ENCODE data around the gene HAPLN2. TPM values are rescaled to one million over a fixed set of nuclear protein-coding genes. Genes with fewer than 3 reads are reported as not detected.
"Not testable (repeated sequence)": the region's sequence is repeated elsewhere in the genome, so short reads cannot be mapped to it uniquely, and the experiment has no call there.

The HAPLN2 gene
- polyA plus RNA-seq, 1 donor: 0.16 TPM

DNA sequence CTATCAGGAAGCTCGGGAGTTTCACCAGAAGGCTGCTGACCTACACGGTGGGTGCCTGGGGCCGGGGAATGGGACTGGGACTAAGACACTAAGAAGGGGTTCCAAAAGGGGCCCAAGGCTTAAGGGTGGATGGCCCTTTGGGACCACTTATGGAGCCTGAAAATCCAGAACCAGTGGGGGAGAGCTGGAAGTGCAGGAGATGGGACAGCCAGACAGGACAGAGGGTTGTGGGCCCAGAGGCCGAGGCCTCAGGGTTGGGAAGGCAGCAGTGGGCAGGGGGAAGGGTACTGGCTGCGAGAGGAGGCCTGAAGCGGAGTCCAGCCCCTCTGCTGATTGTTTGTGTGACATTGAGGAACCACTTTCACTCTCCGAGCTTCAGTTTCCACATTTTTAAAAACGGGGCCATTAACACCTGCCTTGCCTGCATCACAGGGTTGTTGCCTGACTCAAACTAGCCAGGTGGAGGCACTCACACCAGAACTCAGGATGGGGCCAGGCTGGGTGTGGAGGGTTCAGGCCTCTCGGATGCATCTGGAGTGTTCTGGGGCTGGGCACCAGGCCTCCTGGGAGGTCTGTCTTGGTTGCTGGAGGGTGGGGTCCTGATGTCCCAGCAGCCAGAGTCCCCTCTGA, 36.7 kb upstream of the HAPLN2 start:
- H3K27ac ChIP-seq (ENCODE audit: low read length): no peak overlapping the region
- H3K9me3 ChIP-seq (ENCODE audit: control insufficient read depth, low read depth, low read length): no peaks in the 10 kb centered on the region
- no peak overlapping the region for H3K4me3 ChIP-seq (ENCODE audit: low read length)
- no peaks in the 10 kb centered on the region for H3K4me1 ChIP-seq (ENCODE audit: control insufficient read depth, insufficient read depth, low read length)
- H3K27me3 ChIP-seq (ENCODE audit: control insufficient read depth, insufficient read depth, low read length): no peaks in the 10 kb centered on the region
- no peak for DNase-seq
- no peaks in the 10 kb centered on the region for H3K36me3 ChIP-seq (ENCODE audit: control insufficient read depth, insufficient read depth, low read length)
- WGBS (ENCODE audit: insufficient coverage, low lambda C conversion rate): no CpG with 5 or more reads among the region's 9 CpGs

DNA sequence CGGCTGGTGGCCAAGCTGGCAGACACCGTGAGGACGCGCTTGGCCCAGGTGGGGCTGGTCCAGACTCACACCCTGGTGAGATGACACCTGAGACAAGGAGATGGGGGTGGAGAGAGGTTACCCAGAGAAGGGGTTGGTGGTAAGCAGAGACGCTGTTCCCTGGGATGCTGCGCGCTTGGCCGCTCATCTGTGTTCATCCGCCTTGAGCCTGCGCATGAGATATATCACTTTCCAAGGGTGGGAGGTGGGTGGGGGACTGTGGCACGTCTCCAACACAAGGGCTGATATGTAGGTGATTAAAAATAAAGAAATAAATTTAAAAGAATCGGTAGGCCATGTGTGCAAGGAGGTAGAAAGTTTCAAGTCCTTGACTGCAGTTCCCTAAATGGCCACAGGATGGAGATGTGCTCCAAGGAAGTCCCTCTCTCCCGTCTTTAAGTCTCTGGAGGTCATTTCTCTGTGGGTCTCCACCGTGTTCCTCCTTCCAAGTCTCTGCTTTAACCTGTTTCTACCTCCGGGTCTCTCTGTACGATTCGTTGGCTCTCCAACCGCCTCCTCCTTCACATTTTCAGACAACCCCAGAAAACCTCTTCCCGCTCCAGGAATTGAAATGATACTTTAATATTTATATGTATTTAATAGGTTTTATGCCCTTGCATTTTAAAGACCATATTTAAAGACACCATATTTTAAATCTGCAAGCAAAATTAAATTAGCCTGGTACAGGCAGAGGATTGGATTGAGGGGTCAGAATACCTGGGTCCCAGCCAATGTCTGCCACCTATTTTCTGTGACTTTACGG, 35.2 kb upstream of the HAPLN2 start:
- DNase-seq: peak; percentile 55 to 71
- whole genome bisulfite sequencing (ENCODE audit: insufficient coverage, low lambda C conversion rate): 15% methylated on average over 6 of the region's 20 CpGs

GRCh38 chr1:156584813-156585212, 34.4 kb upstream of the HAPLN2 start:
- Histone ChIP-seq H3K27ac (ENCODE audit: low read length) (no peak overlapping the region), H3K27me3 (ENCODE audit: control insufficient read depth, insufficient read depth, low read length) (no peaks in the 10 kb centered on the region), H3K9me3 (ENCODE audit: control insufficient read depth, low read depth, low read length) (no peaks in the 10 kb centered on the region), H3K36me3 (ENCODE audit: control insufficient read depth, insufficient read depth, low read length) (no peaks in the 10 kb centered on the region), H3K4me1 (ENCODE audit: control insufficient read depth, insufficient read depth, low read length) (no peaks in the 10 kb centered on the region), H3K4me3 (ENCODE audit: low read length) (no peak overlapping the region)
- no peak for DNase-seq
- no CpG with 5 or more reads among the region's 11 CpGs for WGBS (ENCODE audit: insufficient coverage, low lambda C conversion rate)

More for the DNA sequence above, 35.2 kb upstream of the HAPLN2 start:
- Histone ChIP-seq H3K27me3 (ENCODE audit: control insufficient read depth, insufficient read depth, low read length) (no peaks in the 10 kb centered on the region), H3K27ac (ENCODE audit: low read length) (no peak overlapping the region), H3K4me3 (ENCODE audit: low read length) (no peak overlapping the region), H3K9me3 (ENCODE audit: control insufficient read depth, low read depth, low read length) (no peaks in the 10 kb centered on the region), H3K4me1 (ENCODE audit: control insufficient read depth, insufficient read depth, low read length) (no peaks in the 10 kb centered on the region), H3K36me3 (ENCODE audit: control insufficient read depth, insufficient read depth, low read length) (no peaks in the 10 kb centered on the region)

- H3K27ac ChIP-seq (ENCODE audit: low read length): no peak overlapping the region
- no peak overlapping the region for H3K4me3 ChIP-seq (ENCODE audit: low read length)
- no CpG with 5 or more reads among the region's 4 CpGs for WGBS (ENCODE audit: insufficient coverage, low lambda C conversion rate)
- peaks cover 4% of the 10 kb centered on the region for H3K4me1 ChIP-seq (ENCODE audit: control insufficient read depth, insufficient read depth, low read length)
- H3K27me3 ChIP-seq (ENCODE audit: control insufficient read depth, insufficient read depth, low read length): no peaks in the 10 kb centered on the region
- DNase-seq: no peak
- H3K36me3 ChIP-seq (ENCODE audit: control insufficient read depth, insufficient read depth, low read length): no peaks in the 10 kb centered on the region
- no peaks in the 10 kb centered on the region for H3K9me3 ChIP-seq (ENCODE audit: control insufficient read depth, low read depth, low read length)
These were observed 32.9 kb upstream of the HAPLN2 start for GRCh38 chr1:156586323-156586722.

DNA sequence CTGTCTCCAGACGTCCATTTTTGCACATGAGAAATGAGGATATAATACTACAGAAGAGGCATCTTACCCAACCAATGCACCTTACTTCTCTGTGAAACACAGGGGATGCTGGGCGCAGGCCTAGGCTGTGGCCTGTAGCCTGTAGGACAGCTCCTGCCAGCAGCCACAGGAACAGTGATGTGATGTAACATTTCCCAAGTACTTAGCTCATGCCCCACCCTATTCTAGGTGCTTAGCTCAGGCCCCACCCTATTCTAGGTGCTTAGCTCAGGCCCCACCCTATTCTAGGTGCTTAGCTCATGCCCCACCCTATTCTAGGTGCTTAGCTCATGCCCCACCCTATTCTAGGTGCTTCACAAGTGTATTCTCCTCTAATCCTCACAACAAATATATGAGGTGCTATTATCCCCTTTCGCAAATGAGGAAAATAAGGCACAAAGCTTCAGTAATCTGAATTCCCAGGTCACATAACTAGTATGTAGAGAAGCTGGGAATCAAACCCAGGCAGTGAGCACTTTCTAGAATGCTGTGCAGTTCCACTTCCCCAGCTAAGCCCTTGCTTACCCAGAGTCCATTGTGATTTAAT, 32.2 kb upstream of the HAPLN2 start:
- no peak for DNase-seq
- Histone ChIP-seq H3K9me3 (ENCODE audit: control insufficient read depth, low read depth, low read length) (peaks cover 2% of the 10 kb centered on the region), H3K27me3 (ENCODE audit: control insufficient read depth, insufficient read depth, low read length) (no peaks in the 10 kb centered on the region), H3K4me3 (ENCODE audit: low read length) (no peak overlapping the region), H3K4me1 (ENCODE audit: control insufficient read depth, insufficient read depth, low read length) (peaks cover 4% of the 10 kb centered on the region), H3K36me3 (ENCODE audit: control insufficient read depth, insufficient read depth, low read length) (no peaks in the 10 kb centered on the region), H3K27ac (ENCODE audit: low read length) (no peak overlapping the region)
- no CpG with 5 or more reads among the region's 3 CpGs for WGBS (ENCODE audit: insufficient coverage, low lambda C conversion rate)

DNA sequence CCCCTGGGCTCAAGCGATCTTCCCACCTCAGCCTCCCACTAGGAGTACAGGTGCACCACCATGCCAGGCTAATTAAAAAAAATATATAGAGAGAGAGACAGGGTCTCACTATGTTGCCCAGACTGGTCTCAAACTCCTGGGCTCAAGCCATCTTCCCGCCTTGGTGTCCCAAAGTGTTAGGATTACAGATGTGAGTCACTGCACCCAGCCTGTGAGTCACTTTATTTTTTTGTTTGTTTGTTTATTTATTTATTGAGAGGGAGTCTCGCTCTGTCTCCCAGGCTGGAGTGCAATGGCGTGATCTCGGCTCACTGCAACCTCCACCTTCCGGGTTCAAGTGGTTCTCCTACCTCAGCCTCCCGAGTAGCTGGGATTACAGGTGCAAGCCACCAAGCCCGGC, 31.3 kb upstream of the HAPLN2 start:
- not testable (repeated sequence) for DNase-seq; H3K4me1 ChIP-seq (ENCODE audit: control insufficient read depth, insufficient read depth, low read length); H3K4me3 ChIP-seq (ENCODE audit: low read length); H3K36me3 ChIP-seq (ENCODE audit: control insufficient read depth, insufficient read depth, low read length); H3K27ac ChIP-seq (ENCODE audit: low read length); H3K27me3 ChIP-seq (ENCODE audit: control insufficient read depth, insufficient read depth, low read length); H3K9me3 ChIP-seq (ENCODE audit: control insufficient read depth, low read depth, low read length)
- 80% methylated on average over 1 of the region's 8 CpGs for WGBS (ENCODE audit: insufficient coverage, low lambda C conversion rate)

- 25% methylated on average over 1 of the region's 5 CpGs for WGBS (ENCODE audit: insufficient coverage, low lambda C conversion rate)
- Histone ChIP-seq H3K27ac (ENCODE audit: low read length) (no peak overlapping the region), H3K4me1 (ENCODE audit: control insufficient read depth, insufficient read depth, low read length) (peaks cover 4% of the 10 kb centered on the region), H3K36me3 (ENCODE audit: control insufficient read depth, insufficient read depth, low read length) (peaks cover 18% of the 10 kb centered on the region), H3K27me3 (ENCODE audit: control insufficient read depth, insufficient read depth, low read length) (no peaks in the 10 kb centered on the region), H3K4me3 (ENCODE audit: low read length) (no peak overlapping the region), H3K9me3 (ENCODE audit: control insufficient read depth, low read depth, low read length) (peaks cover 2% of the 10 kb centered on the region)
- no peak for DNase-seq
These were observed 29.7 kb upstream of the HAPLN2 start for GRCh38 chr1:156589546-156589945.

DNA sequence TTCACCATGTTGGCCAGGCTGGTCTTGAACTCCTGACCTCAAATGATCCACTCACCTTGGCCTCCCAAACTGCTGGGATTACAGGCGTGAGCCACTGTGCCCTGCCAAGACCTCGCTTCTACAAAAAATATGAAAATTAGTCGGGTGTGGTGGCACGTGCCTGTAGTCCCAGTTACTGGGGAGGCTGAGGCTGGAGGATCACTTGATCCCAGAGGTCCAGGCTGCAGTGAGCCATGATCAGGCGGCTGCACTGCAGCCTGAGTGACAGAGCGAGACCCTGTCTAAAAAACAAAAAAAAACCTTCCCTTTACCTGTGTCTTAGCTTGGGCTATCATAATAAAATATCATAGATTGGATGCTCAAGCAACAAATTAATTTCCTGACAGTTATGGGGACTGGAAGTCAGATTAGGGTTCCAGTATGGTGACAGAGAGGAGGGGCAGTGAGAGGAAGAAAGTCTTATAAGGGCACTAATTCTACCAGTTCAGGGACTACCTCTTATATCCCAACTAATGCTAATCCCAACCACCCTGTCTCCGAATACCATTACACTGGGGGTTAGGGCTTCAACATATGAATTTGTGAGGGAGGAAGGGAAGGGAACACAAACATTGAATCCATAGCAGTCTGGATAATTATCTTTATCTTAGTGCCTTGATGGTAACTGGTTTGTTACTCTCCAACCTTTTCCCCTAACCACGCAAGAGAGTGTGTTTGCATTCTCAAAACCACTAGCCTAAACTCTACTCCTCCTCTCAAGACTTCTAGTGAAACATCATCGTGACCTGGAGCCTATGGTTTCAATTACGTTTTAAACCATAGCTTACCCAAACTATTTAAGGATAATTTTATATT, 28.7 kb upstream of the HAPLN2 start:
- WGBS (ENCODE audit: insufficient coverage, low lambda C conversion rate): 78% methylated on average over 4 of the region's 10 CpGs
- no peaks in the 10 kb centered on the region for H3K27me3 ChIP-seq (ENCODE audit: control insufficient read depth, insufficient read depth, low read length)
- H3K9me3 ChIP-seq (ENCODE audit: control insufficient read depth, low read depth, low read length): peaks cover 2% of the 10 kb centered on the region
- peak overlapping the region; percentile 84 for H3K27ac ChIP-seq (ENCODE audit: low read length)
- peaks cover 28% of the 10 kb centered on the region for H3K36me3 ChIP-seq (ENCODE audit: control insufficient read depth, insufficient read depth, low read length)
- DNase-seq: no peak
- peaks cover 4% of the 10 kb centered on the region for H3K4me1 ChIP-seq (ENCODE audit: control insufficient read depth, insufficient read depth, low read length)
- H3K4me3 ChIP-seq (ENCODE audit: low read length): peak overlapping the region; percentile 89

- peak overlapping the region; percentile 89 for H3K4me3 ChIP-seq (ENCODE audit: low read length)
- peak overlapping the region; percentile 84 for H3K27ac ChIP-seq (ENCODE audit: low read length)
- peaks cover 33% of the 10 kb centered on the region for H3K36me3 ChIP-seq (ENCODE audit: control insufficient read depth, insufficient read depth, low read length)
- WGBS (ENCODE audit: insufficient coverage, low lambda C conversion rate): no CpG with 5 or more reads among the region's 6 CpGs
- H3K27me3 ChIP-seq (ENCODE audit: control insufficient read depth, insufficient read depth, low read length): no peaks in the 10 kb centered on the region
- H3K4me1 ChIP-seq (ENCODE audit: control insufficient read depth, insufficient read depth, low read length): peaks cover 4% of the 10 kb centered on the region
- no peak for DNase-seq
- H3K9me3 ChIP-seq (ENCODE audit: control insufficient read depth, low read depth, low read length): peaks cover 2% of the 10 kb centered on the region
These were observed 28.1 kb upstream of the HAPLN2 start for GRCh38 chr1:156591181-156591431.

DNA sequence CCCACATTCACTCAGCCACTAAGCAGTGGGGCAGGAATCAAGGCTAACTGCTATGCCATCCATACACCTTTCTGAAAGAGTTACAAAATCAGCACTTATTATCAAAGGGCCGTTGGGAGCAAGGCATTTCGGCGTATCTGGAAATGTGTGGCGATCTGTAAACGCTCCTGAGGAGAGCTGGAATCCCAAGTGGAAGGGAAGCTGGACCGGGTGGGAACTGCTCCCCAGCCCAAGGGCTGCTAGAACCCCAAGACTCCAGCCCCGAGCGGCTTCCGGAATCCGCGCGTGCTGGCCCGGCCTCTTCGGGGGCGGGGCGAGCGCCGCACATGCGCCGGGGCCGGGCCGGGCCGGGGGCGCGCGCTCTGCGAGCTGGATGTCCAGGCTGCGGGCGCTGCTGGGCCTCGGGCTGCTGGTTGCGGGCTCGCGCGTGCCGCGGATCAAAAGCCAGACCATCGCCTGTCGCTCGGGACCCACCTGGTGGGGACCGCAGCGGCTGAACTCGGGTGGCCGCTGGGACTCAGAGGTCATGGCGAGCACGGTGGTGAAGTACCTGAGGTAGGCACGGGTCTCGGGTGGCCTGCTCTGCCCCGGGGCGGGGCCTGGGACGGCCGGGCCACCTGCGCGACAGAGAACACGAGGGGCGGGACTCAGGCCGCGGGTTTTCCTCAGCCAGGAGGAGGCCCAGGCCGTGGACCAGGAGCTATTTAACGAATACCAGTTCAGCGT, 27.6 kb upstream of the HAPLN2 start, which contains the start of gene NAXE:
Gene NAXE (plus strand): TSS at position 345 of the 726 bp plus-strand sequence. CDS start 29 bp downstream, at position 374.
- H3K27me3 ChIP-seq (ENCODE audit: control insufficient read depth, insufficient read depth, low read length): no peaks in the 10 kb centered on the region
- peaks cover 38% of the 10 kb centered on the region for H3K36me3 ChIP-seq (ENCODE audit: control insufficient read depth, insufficient read depth, low read length)
- peaks cover 4% of the 10 kb centered on the region for H3K4me1 ChIP-seq (ENCODE audit: control insufficient read depth, insufficient read depth, low read length)
- peaks cover 2% of the 10 kb centered on the region for H3K9me3 ChIP-seq (ENCODE audit: control insufficient read depth, low read depth, low read length)
- H3K27ac ChIP-seq (ENCODE audit: low read length): peak within 1 kb of the TSS; percentile 84
- H3K4me3 ChIP-seq (ENCODE audit: low read length): peak within 1 kb of the TSS; percentile 89
- peak; percentile 62 to 88 for DNase-seq
- WGBS (ENCODE audit: insufficient coverage, low lambda C conversion rate): no CpG with 5 or more reads among the region's 60 CpGs

All from large intestine (tissue), 3 donors.